Uterus (tissue), 2 donors: ENCODE measurements around the gene SBF2.

Experiments
- CTCF ChIP-seq, 4 experiments: fragments of 200-600 bp in 2 of 4; fragments of 450-650 bp in 2 of 4; sonication (generic) in 2 of 4; IDR thresholded peaks; one replicate each; pipeline ENCODE4 v1.5.1; 2016 to 2019; ENCODE audit warnings: antibody characterized with exemption in 4 of 4, mild to moderate bottlenecking in 2 of 4, moderate library complexity in 1 of 4
- POLR2A ChIP-seq, 2 donors: fragments of 450-650 bp; IDR thresholded peaks; one replicate each; pipeline ENCODE4 v1.6.1; 2016; ENCODE audit warnings: antibody characterized with exemption in 2 of 2, mild to moderate bottlenecking in 1 of 2, moderate library complexity in 1 of 2

GRCh38 chr11:10107497-10107896 is 186.5 kb downstream of the SBF2 start:
- TF ChIP-seq CTCF (IDR thresholded peaks at IDR 0.05) (no peak), POLR2A (IDR thresholded peaks at IDR 0.05) (no peak)
